Activated naive CD8-positive, alpha-beta T cell (primary cell): ENCODE data around the gene LRRC45.

ENCODE experiments used
- H3K27ac Mint-ChIP-seq: one replicate; pipeline ENCODE4 v1.8.0; 2021; ENCODE audit warnings: mixed read lengths
- H3K27me3 Mint-ChIP-seq: one replicate; pipeline ENCODE4 v1.8.0; 2021; ENCODE audit warnings: mixed read lengths
- H3K36me3 Mint-ChIP-seq: one replicate; pipeline ENCODE4 v1.8.0; 2021; ENCODE audit warnings: mixed read lengths
- H3K4me1 Mint-ChIP-seq: one replicate; pipeline ENCODE4 v1.8.0; 2021; ENCODE audit warnings: low read depth, mixed read lengths
- H3K4me3 Mint-ChIP-seq: one replicate; pipeline ENCODE4 v1.8.0; 2021; ENCODE audit warnings: mild to moderate bottlenecking, mixed read lengths
- H3K9me3 Mint-ChIP-seq: one replicate; pipeline ENCODE4 v1.8.0; 2021; ENCODE audit warnings: low read depth, mixed read lengths

LRRC45 gene

DNA sequence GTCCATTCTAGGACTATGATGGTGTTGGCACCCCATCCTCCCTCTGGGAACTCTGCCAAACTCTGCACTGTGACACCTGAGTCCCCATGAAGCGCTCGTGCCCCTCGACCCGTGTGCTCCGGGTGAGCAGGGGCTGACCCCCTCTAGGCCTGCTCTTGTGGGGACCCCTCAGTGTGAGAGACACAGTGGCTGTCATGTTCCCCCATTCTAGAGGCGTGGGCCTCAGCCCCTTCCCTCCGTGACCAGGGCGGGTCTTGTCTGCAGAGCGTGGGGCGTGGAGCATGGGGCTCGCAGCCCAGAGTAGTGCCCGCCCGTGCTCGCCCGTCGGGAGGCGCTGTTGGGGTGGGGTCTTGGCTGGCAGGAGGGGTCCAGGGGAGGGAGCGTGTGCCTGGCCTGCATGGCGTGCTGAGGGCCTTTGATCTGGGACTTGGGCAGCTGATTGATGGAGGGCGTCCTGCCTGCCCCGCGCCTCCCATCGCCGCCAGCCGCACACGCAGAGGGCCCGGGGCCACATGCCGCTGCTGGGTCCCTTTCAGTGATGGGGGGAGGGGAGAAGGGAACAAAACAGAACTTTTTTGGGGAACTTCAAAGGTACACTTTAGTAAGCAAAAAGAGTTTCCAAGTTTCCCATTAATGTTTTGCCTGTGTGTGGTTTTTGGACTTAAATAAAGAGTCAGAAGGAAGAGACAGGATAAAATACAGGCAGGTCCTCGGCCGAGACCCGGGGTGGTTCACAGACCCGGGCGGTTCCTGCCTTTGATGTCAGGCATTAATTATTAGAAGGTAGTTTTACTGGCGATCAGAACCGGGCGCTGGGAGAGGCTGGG, 22.9 kb upstream of the LRRC45 start:
- no peaks in the 10 kb centered on the region for H3K4me1 Mint-ChIP-seq
- no peak overlapping the region for H3K4me3 Mint-ChIP-seq
- H3K27ac Mint-ChIP-seq = no peak overlapping the region
- H3K36me3 Mint-ChIP-seq = no peaks in the 10 kb centered on the region
- H3K27me3 Mint-ChIP-seq = no peaks in the 10 kb centered on the region
- no peaks in the 10 kb centered on the region for H3K9me3 Mint-ChIP-seq

DNA sequence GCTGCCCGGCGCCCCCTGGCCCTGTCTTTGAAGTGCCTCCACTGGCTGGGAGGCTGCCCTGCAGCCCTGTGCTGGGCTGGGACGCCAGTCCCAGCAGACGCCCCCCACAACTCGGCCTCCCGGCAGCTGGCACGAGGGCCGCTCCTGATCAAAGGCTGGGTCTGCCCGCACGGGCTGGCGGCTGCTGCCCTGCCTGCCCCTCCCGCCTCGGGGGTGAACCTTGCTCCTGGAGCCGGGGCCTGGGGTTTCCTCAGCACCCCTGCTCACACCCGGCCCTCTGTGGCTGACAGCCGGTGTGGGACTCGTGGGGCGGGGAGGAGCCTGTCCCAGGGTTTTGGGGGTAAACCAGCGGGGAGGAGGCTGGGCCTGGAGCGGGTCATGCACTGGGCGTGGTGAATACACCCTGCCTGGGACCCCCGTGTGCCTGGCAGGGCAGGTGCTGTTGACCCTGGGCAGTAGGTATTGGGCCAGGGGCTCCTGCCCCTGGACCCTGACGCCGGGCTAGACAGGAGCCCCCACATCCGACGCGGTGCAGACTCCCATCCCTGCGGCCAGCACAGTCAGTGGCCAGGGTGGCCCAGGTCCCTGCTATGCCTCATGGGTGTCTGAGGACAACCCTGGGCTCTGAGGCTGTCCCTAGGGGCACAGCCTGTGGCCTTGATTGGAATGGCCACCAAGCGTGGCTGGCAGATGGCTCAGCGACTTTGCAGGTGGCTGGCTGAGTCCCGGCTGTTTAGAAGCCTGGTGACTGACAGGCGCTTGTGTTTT, 22.1 kb upstream of the LRRC45 start:
- no peaks in the 10 kb centered on the region for H3K9me3 Mint-ChIP-seq
- no peak overlapping the region for H3K27ac Mint-ChIP-seq
- no peaks in the 10 kb centered on the region for H3K4me1 Mint-ChIP-seq
- no peak overlapping the region for H3K4me3 Mint-ChIP-seq
- H3K27me3 Mint-ChIP-seq = no peaks in the 10 kb centered on the region
- H3K36me3 Mint-ChIP-seq = no peaks in the 10 kb centered on the region

DNA sequence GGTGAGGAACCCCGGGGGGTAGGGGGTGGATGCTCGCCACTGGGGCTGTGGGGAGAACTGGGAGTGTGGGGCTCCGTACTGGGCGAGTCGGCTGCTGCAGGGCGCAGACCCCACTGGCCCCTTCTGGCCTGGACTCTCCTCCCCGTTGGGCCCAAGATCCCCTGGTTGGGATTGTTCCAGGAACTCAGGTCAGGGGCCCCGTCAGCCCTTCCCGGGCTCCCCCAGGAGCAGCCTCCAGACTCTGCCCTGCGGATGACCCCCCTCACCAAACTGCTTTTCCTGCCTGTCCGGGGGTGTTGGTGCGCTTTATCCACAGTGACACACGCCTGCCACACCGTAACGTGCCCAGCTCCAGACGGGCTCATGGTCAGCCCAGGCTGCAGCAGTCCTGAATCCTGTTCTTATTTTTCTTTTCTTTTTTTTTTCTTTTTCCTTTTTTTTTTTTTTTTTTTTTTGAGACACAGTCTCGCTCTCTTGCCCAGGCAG, 21.5 kb upstream of the LRRC45 start:
- no peaks in the 10 kb centered on the region for H3K27me3 Mint-ChIP-seq
- H3K36me3 Mint-ChIP-seq = no peaks in the 10 kb centered on the region
- H3K9me3 Mint-ChIP-seq = no peaks in the 10 kb centered on the region
- H3K4me3 Mint-ChIP-seq = no peak overlapping the region
- H3K27ac Mint-ChIP-seq = no peak overlapping the region
- no peaks in the 10 kb centered on the region for H3K4me1 Mint-ChIP-seq

DNA sequence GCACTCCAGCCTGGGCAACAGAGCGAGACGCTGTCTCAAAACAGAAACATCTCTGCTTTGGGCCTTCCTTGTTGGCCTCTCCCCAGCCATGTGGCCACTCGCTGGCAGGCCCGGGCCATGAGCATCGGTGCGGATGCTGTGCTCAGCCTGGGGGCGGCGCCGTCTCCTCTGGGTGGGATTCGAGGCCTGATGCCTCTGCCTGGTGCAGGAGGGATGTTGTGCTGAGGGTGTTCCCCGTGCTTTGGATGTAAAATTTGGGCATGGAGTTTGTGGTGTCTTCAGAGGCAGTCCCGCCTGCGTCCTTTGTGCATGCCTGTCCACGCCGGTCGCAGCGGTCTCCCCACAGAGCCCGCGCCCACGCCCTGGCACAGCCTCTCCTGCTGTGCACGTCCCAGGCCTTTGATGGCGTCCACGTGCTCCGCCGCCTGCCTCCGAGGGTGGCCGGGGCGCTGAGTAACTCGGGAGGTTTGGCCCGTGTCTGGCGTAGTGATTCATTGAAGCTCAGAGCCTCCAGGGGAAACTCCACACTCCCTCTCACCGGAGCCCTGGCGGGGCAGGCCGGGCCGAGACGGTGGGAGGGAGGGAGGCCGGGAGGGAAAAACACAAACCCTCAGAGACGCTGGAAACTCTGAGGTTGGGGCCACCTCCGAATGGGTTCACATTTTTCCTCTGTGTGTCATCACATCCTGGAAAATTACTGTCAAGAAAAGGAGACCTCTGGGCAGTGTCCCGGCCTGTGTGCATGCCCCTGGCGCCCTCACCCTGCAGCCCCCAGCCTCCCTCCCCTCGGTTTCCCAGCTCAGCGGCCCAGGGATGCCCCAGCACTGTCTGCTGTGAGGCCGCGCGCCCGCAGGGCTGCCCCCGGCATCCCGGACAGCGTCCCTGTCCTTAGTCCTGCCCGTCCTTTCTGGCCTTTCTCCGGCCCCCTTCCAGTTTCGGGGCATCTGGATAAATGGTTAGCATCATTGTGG, 19.4 kb upstream of the LRRC45 start:
- H3K27ac Mint-ChIP-seq = no peak overlapping the region
- no peaks in the 10 kb centered on the region for H3K36me3 Mint-ChIP-seq
- no peak overlapping the region for H3K4me3 Mint-ChIP-seq
- no peaks in the 10 kb centered on the region for H3K9me3 Mint-ChIP-seq
- no peaks in the 10 kb centered on the region for H3K27me3 Mint-ChIP-seq
- no peaks in the 10 kb centered on the region for H3K4me1 Mint-ChIP-seq

DNA sequence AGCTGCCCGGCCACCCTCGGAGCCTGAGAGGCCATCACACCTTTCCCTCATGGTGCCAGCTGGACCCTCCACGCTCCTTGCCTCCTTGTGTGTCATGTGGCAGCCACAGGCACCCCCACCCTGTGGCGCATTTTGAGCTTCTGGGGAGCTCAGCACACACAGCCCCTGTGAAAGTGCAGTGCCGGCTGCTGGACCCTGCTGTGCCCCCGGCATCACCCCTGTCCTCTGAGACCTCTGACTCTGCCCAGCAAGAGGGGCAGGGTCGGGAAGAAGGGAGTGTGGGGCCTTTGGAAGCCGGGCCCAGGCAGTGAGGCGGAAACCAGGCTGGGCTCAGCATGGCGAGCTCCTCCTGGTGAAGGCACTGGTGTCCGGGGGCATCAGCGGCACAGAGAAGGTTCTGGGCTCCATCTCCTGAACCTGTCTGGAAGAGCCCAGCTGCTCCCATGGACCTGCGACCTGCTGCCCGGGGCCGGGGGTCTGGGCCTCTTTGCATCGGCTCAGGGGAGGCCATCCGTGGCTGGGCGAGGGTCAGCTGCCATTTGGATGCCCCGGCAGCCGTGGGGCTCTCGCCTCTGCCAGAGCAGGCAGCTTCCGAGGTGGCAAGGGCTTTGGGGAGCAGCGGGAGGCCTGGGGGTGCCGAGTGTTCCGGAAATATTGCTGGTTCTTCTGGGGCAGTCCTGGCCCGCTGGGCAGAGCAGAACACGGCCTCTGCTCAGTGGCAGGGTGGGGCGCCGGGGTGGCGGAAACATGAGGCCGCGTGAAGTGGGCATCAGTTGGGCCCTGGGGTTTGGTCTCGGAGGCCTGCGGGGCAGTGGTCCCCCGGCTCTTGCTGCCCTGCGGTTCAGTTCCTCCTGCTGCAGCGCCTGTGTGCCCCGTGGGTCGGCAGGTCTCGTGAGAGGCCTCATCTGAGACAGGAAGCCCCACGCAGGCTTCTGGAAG, 18.3 kb upstream of the LRRC45 start:
- Mint-ChIP-seq H3K27ac (no peak overlapping the region), H3K4me3 (no peak overlapping the region), H3K27me3 (no peaks in the 10 kb centered on the region), H3K9me3 (no peaks in the 10 kb centered on the region), H3K4me1 (no peaks in the 10 kb centered on the region), H3K36me3 (no peaks in the 10 kb centered on the region)

DNA sequence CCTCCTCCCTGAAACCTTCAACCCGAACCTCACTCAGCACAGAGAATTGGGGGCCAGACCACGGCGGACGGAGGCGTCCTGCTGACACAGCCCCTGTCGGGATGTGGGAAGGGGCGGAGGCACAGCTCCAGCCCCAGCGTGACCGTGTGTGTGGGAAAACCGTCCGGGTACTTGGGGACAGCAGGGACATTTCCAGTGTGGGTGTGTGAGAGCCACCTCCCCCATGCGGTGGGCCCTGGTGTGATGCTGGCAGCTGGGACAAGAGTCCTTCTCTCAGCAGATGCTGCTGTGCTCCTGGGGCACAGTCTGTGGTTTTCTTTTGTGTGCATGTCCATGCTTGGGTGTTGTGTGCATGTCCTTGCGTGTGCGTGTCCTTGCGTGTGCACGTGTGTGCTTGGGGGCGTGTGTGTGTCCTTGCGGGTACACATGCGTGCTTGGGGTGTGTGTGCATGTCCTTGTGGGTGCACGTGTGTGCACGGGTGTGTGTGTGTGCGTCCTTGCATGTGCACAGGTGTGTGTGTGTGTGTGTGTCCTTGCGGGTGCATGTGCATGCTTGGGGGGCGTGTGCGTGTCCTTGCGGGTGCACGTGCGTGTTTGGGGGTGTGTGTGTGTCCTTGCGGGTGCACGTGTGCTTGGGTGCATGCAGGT, 17.3 kb upstream of the LRRC45 start:
- H3K27ac Mint-ChIP-seq = no peak overlapping the region
- H3K27me3 Mint-ChIP-seq = no peaks in the 10 kb centered on the region
- H3K9me3 Mint-ChIP-seq = no peaks in the 10 kb centered on the region
- no peaks in the 10 kb centered on the region for H3K36me3 Mint-ChIP-seq
- no peaks in the 10 kb centered on the region for H3K4me1 Mint-ChIP-seq
- no peak overlapping the region for H3K4me3 Mint-ChIP-seq

DNA sequence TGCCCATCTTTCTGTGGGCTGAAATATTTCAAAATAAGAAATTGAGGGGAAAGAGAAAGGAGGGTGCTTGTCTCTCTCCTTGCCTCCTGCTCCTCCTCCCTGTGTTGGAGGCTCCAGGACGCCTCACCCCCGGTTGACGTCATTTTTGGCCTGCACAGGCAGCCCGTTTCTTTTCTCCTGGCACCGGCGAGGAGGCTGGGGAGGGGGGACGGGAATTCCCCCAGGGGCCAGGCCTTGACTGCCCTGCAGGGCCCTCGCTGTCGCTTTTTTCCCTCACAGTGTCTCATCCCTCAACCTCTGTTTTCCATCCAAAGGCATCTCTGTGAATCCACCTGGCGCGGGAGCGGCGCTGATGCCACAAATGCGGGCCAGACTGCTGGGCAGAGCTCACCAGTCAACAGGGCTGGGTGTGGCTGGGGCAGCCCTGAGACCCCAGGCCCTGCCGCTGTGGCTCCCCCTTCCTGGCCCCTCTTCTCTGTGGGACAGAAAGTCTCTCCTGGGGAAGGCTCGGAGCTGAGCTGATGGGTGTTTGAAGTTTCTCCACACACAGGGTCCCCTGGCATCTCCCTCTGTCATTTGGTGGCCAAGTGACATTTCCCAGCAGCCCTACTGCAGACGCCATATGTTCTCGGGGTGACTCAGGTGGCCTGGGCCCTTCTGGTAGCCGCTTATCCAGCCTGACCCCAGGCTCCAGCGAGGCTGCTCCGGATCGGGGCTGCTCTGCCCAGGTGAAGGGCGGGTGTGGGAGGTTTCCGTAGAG, 16.5 kb upstream of the LRRC45 start:
- H3K27me3 Mint-ChIP-seq = no peaks in the 10 kb centered on the region
- H3K27ac Mint-ChIP-seq = no peak overlapping the region
- H3K9me3 Mint-ChIP-seq = no peaks in the 10 kb centered on the region
- no peaks in the 10 kb centered on the region for H3K4me1 Mint-ChIP-seq
- no peak overlapping the region for H3K4me3 Mint-ChIP-seq
- no peaks in the 10 kb centered on the region for H3K36me3 Mint-ChIP-seq

DNA sequence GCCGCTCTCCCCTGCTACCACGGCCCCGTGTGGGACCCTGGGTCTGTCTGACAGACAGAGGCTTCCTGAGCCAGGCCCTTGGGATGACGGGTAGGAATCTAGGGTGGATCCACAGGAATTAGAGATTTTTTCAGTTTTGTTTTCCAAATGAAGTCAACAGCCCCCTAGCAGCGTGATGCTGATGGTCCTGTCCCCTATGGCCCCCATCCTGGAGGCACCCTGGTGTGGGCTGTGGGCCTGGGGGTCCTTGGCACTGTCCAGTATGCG, 15.9 kb upstream of the LRRC45 start:
- H3K9me3 Mint-ChIP-seq = no peaks in the 10 kb centered on the region
- no peaks in the 10 kb centered on the region for H3K27me3 Mint-ChIP-seq
- H3K4me1 Mint-ChIP-seq = no peaks in the 10 kb centered on the region
- no peak overlapping the region for H3K4me3 Mint-ChIP-seq
- H3K27ac Mint-ChIP-seq = no peak overlapping the region
- H3K36me3 Mint-ChIP-seq = no peaks in the 10 kb centered on the region

DNA sequence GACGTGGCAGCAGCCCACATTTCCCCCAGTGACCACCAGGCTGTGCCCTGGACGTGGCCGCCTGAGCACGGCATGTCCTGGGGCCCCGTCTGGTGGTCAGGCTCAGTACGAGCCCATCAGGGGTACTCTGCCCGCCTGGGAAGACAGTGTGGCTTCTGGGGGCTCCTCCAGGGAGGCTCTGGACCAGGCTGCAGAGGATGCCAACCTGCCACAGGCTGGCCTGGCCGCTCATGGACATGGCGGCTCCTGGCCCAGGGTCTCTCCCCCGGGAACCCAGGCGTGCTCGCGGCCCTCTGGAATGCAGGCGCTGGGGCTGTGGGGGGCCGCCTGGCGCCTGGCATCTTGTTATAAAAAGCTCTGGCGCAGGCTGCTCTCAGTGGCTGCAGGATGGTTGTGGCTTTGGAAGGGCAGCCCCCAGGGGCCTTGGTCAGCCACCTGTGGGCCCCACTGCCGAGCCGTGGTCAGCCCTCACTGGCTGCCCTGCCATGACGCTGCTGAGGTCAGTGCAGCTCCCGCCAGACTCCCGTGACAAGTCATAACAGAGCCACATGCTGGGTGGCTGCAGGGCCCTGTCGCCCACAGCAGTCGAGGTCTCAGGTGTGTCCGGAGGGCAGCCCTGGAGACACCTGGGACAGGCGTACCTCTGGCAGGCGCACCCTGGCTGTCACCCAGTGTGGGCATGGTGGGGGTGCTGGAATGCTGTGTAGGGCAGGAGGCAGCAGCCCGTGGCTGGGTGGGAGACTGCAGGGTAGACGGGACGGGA, 15.4 kb upstream of the LRRC45 start:
- Mint-ChIP-seq H3K9me3 (no peaks in the 10 kb centered on the region), H3K36me3 (no peaks in the 10 kb centered on the region), H3K4me1 (no peaks in the 10 kb centered on the region), H3K4me3 (no peak overlapping the region), H3K27me3 (no peaks in the 10 kb centered on the region), H3K27ac (no peak overlapping the region)

DNA sequence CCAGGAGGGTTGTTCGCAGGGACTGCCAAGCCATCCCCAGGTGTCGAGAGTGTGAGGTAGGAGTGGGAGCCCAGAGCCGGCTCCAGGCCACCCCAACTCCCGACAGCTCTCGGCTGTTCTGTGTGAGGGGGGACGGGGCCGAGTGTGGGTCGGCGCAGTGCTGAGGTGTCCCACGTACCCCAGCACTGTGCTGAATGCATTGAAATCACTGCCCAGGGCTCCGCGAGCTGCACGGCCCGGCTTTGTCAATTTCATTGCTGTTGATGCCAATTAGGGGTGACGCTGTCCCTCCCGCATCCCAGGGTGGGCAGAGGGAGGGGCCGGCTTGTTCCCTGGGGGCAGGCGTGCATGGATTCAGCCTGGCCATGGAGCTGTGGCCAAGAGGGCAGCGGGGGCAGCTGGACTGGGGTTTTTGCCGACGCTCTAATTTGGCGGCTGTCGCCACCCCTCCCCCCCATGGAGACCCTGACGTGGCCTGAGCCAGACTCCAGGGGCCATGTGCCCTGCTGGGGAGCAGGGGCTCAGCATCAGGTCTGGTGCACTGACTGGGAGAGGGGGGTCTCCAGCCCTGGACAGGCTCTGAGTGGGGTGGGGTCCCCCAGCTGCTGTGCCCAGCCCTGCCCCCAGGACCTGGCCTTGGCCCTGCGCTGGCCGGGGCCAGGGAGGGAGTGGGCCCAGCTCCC, 14.7 kb upstream of the LRRC45 start:
- H3K4me1 Mint-ChIP-seq = no peaks in the 10 kb centered on the region
- no peak overlapping the region for H3K4me3 Mint-ChIP-seq
- no peak overlapping the region for H3K27ac Mint-ChIP-seq
- no peaks in the 10 kb centered on the region for H3K9me3 Mint-ChIP-seq
- H3K36me3 Mint-ChIP-seq = no peaks in the 10 kb centered on the region
- no peaks in the 10 kb centered on the region for H3K27me3 Mint-ChIP-seq

DNA sequence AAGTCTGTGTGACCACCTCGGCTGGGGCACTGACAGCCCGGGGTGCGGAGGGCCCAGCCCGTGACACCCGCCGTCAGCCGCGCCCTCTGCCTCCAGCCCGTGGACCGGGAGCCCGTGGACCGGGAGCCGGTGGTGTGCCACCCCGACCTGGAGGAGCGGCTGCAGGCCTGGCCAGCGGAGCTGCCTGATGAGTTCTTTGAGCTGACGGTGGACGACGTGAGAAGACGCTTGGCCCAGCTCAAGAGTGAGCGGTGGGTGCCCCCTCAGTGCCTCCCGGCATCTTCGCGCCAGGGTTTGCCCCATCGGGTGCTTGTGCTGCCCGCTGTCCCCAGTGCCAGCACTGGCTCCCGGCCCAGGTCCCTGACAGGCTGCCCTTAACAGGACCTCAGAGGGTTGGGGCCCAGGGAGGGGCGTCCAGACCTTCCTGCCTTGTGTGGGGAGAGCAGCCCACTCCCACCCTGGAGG, 14.1 kb upstream of the LRRC45 start:
- Mint-ChIP-seq H3K27ac (no peak overlapping the region), H3K9me3 (no peaks in the 10 kb centered on the region), H3K4me1 (no peaks in the 10 kb centered on the region), H3K27me3 (no peaks in the 10 kb centered on the region), H3K4me3 (no peak overlapping the region), H3K36me3 (no peaks in the 10 kb centered on the region)

DNA sequence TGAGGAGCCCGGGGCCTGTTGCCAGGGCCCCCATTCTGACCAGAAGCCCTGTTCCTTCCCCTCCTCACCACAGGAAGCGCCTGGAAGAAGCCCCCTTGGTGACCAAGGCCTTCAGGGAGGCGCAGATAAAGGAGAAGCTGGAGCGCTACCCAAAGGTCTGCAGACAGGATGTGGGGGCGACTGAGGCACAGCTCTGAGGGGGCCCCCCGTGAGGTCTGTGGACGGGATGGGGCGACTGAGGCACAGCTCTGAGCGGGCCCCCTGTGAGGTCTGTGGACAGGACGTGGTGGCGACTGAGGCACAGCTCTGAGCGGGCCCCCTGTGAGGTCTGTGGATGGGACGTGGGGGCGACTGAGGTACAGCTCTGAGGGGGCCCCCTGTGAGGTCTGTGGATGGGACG, 13.7 kb upstream of the LRRC45 start:
- no peaks in the 10 kb centered on the region for H3K36me3 Mint-ChIP-seq
- no peak overlapping the region for H3K4me3 Mint-ChIP-seq
- H3K27ac Mint-ChIP-seq = no peak overlapping the region
- H3K4me1 Mint-ChIP-seq = no peaks in the 10 kb centered on the region
- H3K27me3 Mint-ChIP-seq = no peaks in the 10 kb centered on the region
- no peaks in the 10 kb centered on the region for H3K9me3 Mint-ChIP-seq
